ENCODE data around the gene ZBTB38. TPM values are rescaled to one million over a fixed set of nuclear protein-coding genes. Genes with fewer than 3 reads are reported as not detected.

Gene ZBTB38
- total RNA-seq, 1 experiment from 2014 or later: 17.0 TPM

DNA sequence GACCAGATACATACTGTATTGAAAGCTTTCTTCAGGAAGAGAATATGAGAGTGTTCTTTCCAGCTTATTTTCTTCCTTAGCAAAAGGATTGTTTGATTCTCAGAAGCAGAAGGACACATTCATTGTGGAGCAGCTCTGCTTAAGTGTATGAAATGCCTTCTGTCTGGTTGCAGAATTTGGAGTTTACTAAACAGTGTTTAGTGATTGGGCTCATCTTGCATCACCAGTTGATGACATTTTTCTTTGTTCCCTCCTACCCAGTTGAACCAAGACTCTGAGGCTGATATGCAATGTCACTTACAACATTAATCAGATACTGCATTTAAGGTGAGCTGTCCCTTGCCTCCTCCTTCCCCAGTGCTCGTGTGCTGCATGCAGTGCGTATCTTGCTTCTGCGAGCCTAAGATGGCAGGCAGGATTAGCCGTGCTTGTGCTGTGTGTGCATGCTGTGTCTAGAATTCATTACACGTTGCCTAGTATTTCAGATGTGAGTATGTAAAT, 18.4 kb downstream of the ZBTB38 start:
- BruUV-seq (replicated peaks): no TSS peak
- ChIA-PET POLR2A (ENCODE audit: unreplicated experiment) (no interaction called here), CTCF (no interaction called here)
- H3K4me3 ChIP-seq (ENCODE audit: low read length): no peak overlapping the region
- no peak for TF ChIP-seq EZH2phosphoT487 (IDR thresholded peaks at IDR 0.05; ENCODE audit: borderline replicate concordance, low read length)
- TF ChIP-seq EZH2 (IDR thresholded peaks at IDR 0.05; ENCODE audit: low read length, unreplicated experiment): no peak
- TF ChIP-seq, protein P1, sequence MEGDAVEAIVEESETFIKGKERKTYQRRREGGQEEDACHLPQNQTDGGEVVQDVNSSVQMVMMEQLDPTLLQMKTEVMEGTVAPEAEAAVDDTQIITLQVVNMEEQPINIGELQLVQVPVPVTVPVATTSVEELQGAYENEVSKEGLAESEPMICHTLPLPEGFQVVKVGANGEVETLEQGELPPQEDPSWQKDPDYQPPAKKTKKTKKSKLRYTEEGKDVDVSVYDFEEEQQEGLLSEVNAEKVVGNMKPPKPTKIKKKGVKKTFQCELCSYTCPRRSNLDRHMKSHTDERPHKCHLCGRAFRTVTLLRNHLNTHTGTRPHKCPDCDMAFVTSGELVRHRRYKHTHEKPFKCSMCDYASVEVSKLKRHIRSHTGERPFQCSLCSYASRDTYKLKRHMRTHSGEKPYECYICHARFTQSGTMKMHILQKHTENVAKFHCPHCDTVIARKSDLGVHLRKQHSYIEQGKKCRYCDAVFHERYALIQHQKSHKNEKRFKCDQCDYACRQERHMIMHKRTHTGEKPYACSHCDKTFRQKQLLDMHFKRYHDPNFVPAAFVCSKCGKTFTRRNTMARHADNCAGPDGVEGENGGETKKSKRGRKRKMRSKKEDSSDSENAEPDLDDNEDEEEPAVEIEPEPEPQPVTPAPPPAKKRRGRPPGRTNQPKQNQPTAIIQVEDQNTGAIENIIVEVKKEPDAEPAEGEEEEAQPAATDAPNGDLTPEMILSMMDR (conservative IDR thresholded peaks at IDR 0.05; ENCODE audit: low read depth, low read length): no peak
- H3K4me1 ChIP-seq (ENCODE audit: insufficient read depth, low read length): no peaks in the 10 kb centered on the region
- no peaks in the 10 kb centered on the region for H4K20me1 ChIP-seq (ENCODE audit: low read length)
- no peak overlapping the region for H3K9ac ChIP-seq (ENCODE audit: low read length)
- no peaks in the 10 kb centered on the region for H3K79me2 ChIP-seq (ENCODE audit: low read length)
- H3K27me3 ChIP-seq (ENCODE audit: low read length): no peaks in the 10 kb centered on the region
- no peak overlapping the region for H2AFZ ChIP-seq (ENCODE audit: low read length)
- ATAC-seq: no peak
- H3K36me3 ChIP-seq (ENCODE audit: low read depth, low read length): no peaks in the 10 kb centered on the region
- H3K4me2 ChIP-seq (ENCODE audit: low read length): no peak overlapping the region
- no peak for DNase-seq
- no peaks in the 10 kb centered on the region for H3K9me2 ChIP-seq (replicated peaks; ENCODE audit: low read length)
- H3F3A ChIP-seq (ENCODE audit: low read length, unreplicated experiment): no peaks in the 10 kb centered on the region
- H3K9me3 ChIP-seq (ENCODE audit: low read length): no peaks in the 10 kb centered on the region
- intact Hi-C loops (cut with micrococcal nuclease): no loop called here
- no peak overlapping the region for H3K27ac ChIP-seq (ENCODE audit: low read length)

DNA sequence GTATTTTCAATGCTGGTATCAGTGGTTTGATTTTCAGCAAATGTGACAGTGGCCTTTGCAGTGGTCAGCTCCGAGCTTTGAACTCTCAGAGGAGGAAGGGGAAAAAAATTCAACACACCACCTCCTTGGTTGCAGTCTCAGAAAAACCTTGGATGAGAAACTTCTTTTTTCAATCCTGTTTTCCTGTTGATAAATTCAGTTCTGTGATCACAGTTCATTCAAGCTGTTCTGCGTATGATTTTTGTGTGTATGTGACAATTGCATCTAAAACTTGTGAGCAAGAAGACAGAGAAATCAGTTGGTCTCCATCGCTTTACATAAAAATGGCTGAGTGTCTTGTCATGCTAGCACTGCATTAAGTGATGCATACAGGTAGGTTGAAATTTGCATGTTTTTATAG, 19.2 kb downstream of the ZBTB38 start:
- no peaks in the 10 kb centered on the region for H3K27me3 ChIP-seq (ENCODE audit: low read length)
- no peaks in the 10 kb centered on the region for H3K36me3 ChIP-seq (ENCODE audit: low read depth, low read length)
- no peaks in the 10 kb centered on the region for H3K9me3 ChIP-seq (ENCODE audit: low read length)
- no peaks in the 10 kb centered on the region for H4K20me1 ChIP-seq (ENCODE audit: low read length)
- DNase-seq (no peak), ATAC-seq (no peak)
- CTCF ChIA-PET: no interaction called here
- TF ChIP-seq EZH2 (IDR thresholded peaks at IDR 0.05; ENCODE audit: low read length, unreplicated experiment): no peak
- no peak for TF ChIP-seq EZH2phosphoT487 (IDR thresholded peaks at IDR 0.05; ENCODE audit: borderline replicate concordance, low read length)
- TF ChIP-seq, protein P1 (conservative IDR thresholded peaks at IDR 0.05; ENCODE audit: low read depth, low read length): no peak
- no peak overlapping the region for H3K4me2 ChIP-seq (ENCODE audit: low read length)
- H3K27ac ChIP-seq (ENCODE audit: low read length): no peak overlapping the region
- no peaks in the 10 kb centered on the region for H3F3A ChIP-seq (ENCODE audit: low read length, unreplicated experiment)
- no peak overlapping the region for H2AFZ ChIP-seq (ENCODE audit: low read length)
- intact Hi-C loops (cut with micrococcal nuclease): no loop called here
- H3K79me2 ChIP-seq (ENCODE audit: low read length): no peaks in the 10 kb centered on the region
- no peak overlapping the region for H3K9ac ChIP-seq (ENCODE audit: low read length)
- BruUV-seq (replicated peaks): no TSS peak
- H3K4me3 ChIP-seq (ENCODE audit: low read length): no peak overlapping the region
- POLR2A ChIA-PET (ENCODE audit: unreplicated experiment): no interaction called here
- H3K9me2 ChIP-seq (replicated peaks; ENCODE audit: low read length): no peaks in the 10 kb centered on the region
- no peaks in the 10 kb centered on the region for H3K4me1 ChIP-seq (ENCODE audit: insufficient read depth, low read length)

DNA sequence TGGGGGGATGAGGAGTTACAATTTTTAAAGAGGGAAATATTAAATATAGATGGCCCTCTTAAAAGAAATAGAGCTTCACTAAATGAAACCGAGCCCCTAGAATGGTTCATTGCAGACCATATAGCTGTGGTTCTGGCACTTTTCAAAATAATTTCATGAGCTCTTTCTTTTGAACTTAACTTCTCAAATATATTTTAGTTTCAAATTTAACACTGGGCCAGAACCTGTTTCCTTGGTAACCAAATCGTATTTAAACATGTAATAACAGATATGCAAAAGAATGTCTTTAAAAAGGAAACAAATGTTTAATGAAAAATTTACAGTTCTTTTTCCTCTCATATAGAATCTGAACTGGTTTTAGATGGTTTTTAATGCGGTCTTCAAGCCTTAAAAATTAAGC, 20.1 kb downstream of the ZBTB38 start:
- no peaks in the 10 kb centered on the region for H3K36me3 ChIP-seq (ENCODE audit: low read depth, low read length)
- DNase-seq (no peak), ATAC-seq (no peak)
- H2AFZ ChIP-seq (ENCODE audit: low read length): no peak overlapping the region
- no peak overlapping the region for H3K27ac ChIP-seq (ENCODE audit: low read length)
- BruUV-seq (replicated peaks): no TSS peak
- TF ChIP-seq EZH2 (IDR thresholded peaks at IDR 0.05; ENCODE audit: low read length, unreplicated experiment): no peak
- no peak for TF ChIP-seq EZH2phosphoT487 (IDR thresholded peaks at IDR 0.05; ENCODE audit: borderline replicate concordance, low read length)
- TF ChIP-seq, protein P1 (conservative IDR thresholded peaks at IDR 0.05; ENCODE audit: low read depth, low read length): no peak
- H3K79me2 ChIP-seq (ENCODE audit: low read length): no peaks in the 10 kb centered on the region
- no peak overlapping the region for H3K4me3 ChIP-seq (ENCODE audit: low read length)
- H3F3A ChIP-seq (ENCODE audit: low read length, unreplicated experiment): no peaks in the 10 kb centered on the region
- no peaks in the 10 kb centered on the region for H3K27me3 ChIP-seq (ENCODE audit: low read length)
- no peaks in the 10 kb centered on the region for H3K9me2 ChIP-seq (replicated peaks; ENCODE audit: low read length)
- H3K9me3 ChIP-seq (ENCODE audit: low read length): no peaks in the 10 kb centered on the region
- H3K9ac ChIP-seq (ENCODE audit: low read length): no peak overlapping the region
- ChIA-PET CTCF (no interaction called here), POLR2A (ENCODE audit: unreplicated experiment) (no interaction called here)
- no peaks in the 10 kb centered on the region for H4K20me1 ChIP-seq (ENCODE audit: low read length)
- H3K4me1 ChIP-seq (ENCODE audit: insufficient read depth, low read length): no peaks in the 10 kb centered on the region
- intact Hi-C loops (cut with micrococcal nuclease): no loop called here
- no peak overlapping the region for H3K4me2 ChIP-seq (ENCODE audit: low read length)
